ES-I3 (cell line): Measurements from ENCODE around the gene SDF4.
"Not testable (repeated sequence)": the region's sequence is repeated elsewhere in the genome, so short reads cannot be mapped to it uniquely, and the experiment has no call there.

Source experiments
- H3K36me3 ChIP-seq: 2 replicates; pipeline ENCODE4 v1.6.1; 2013; ENCODE audit warnings: mild to moderate bottlenecking, low read length, control low read depth, moderate library complexity; ENCODE audit not compliant: insufficient read depth
- H3K4me1 ChIP-seq: 2 replicates; pipeline ENCODE4 v1.6.1; 2013; ENCODE audit warnings: mild to moderate bottlenecking, control low read depth, low read length; ENCODE audit not compliant: insufficient read depth
- H3K9ac ChIP-seq: 2 replicates; pipeline ENCODE4 v1.6.1; 2013; ENCODE audit warnings: low read depth, mild to moderate bottlenecking, low read length, moderate library complexity
- H3K9me3 ChIP-seq: 2 replicates; pipeline ENCODE4 v1.6.1; 2013; ENCODE audit warnings: mild to moderate bottlenecking, low read length, moderate library complexity; ENCODE audit not compliant: control insufficient read depth, insufficient read depth

Gene SDF4

DNA sequence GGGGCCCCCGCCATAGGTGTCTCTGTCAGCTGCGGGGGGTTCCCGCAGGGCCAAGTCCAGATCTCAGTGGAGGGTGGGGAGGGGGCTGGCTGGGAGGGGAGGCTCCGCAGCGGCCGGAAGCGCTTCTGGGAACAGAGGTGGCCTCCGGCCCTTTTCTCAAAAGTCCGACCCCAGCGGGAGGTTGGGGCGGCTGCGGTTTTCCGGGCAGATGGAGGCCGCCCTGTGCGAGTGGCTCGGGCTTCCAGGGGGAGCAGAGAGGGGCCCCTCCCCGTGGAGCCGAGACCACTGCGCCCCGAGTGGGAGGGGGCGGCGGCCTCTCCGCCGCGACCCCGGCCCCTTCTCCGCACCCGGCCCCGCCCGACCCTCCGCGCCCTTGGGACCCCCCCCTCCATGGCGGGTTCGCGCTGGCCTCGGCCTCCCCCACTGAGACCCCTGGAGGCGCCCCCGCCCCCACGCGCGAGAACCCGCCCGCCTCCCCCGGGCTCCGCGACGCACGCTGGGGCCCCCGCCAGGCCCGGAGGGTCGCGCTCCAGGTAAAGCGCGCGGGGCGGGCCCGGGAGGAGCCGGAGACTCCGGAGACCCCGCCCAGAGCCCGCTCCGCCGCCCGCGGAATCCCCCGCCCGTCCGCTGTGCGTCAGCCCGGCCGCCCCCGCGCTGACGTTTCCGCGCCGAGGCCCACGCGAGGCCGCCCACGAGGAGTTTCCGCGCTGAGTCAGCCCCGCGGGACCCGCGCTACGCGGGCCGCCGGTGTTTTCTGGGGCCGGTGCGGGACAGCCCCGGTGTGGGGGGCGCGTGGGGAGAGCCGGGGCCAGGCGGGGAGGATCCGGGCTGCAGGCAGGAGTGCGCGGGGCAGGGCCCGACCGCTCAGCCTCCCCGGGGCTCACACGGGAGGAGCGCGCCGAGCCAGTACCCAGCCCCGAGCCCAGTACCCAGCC lies 30.7 kb downstream of the SDF4 start:
- no peaks in the 10 kb centered on the region; the same call in 1 of the 2 replicates for H3K4me1 ChIP-seq
- peak overlapping the region; percentile 48 for H3K9ac ChIP-seq
- no peaks in the 10 kb centered on the region for H3K9me3 ChIP-seq
- H3K36me3 ChIP-seq = no peaks in the 10 kb centered on the region

DNA sequence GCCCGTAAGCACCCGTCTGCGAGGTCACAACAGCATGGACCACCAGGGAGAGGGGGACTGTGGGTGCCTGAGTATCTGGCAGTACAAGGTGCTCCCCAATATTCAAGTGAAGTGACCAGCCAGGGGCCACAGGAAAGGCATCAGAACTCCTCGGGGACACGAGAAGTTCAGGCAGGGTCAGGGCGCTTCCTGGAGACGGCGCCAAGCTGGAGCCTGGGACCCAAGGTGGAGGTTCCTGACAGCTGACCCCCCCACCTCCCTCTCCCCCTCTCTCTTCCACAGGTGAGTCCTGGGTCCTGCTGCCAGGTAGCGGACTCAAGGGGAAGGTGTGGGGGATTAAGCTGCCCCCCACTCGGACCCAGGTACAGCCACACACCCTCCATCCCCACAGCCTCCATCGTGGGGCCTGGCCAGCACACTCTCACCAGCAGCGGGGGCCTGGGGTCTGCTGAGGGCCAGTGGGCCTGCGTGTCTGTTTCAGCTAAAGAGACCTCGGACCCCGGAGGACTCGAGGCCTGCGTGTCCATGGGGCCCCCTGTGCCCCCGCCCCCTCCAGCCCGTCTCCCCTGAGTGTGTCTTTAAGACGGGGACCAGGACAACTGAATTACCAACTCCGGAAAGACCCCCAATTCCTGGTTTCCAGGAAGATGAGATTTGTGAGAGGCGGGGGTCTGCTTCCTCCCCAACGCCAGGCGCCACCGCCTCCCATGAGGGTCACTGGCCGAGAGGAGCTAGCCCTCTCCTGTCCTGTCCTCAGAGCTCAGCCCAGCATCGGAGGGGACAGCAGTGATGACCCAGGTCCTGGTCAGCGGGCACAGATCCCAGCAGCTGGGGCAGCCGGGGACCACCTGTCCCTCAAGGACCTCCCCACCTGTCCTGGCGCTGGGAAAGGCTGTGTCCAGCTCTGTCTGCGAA lies 31.6 kb downstream of the SDF4 start:
- Histone ChIP-seq H3K36me3 (no peaks in the 10 kb centered on the region), H3K9me3 (no peaks in the 10 kb centered on the region), H3K9ac (no peak overlapping the region), H3K4me1 (no peaks in the 10 kb centered on the region)

DNA sequence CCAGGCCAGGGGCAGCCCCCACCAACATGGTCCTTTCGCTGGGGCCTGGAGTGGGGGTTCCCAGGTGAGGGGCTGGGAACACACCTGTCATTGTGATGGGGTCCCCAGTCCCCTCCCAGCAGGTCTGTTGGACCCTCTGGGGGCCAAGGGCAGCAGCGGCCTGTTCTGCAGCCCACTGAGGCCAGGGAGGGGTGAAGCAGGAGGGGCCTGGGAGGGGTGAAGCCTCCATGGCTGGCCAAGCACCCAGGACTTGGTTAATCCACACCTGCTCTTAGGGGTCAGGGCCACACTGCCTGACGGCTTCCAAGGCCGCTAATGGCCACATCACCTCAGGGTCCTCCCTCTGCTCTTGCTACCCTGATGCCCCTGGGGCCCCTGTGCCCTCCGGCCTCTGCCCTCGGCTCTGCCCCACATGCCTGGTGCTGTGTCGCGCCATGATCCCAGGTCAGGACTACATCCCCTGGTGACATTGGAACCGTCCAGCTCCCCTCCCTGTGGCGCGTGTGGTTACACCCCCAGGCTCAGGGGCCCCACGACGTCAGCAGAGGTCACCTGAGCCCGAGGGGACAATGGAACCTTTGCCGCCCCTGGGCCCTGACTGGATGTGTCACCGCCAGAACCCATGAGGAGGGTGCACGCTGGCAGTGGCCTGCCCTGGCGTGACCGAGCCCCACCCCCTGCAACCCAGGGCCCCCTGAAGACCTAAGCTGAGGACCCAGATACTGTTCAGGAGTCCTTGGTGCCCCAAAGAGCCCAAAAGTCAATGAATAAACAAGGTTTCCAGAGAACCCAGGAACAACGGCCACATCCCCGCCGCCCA lies 32.5 kb downstream of the SDF4 start:
- H3K4me1 ChIP-seq = no peaks in the 10 kb centered on the region
- no peaks in the 10 kb centered on the region for H3K9me3 ChIP-seq
- no peak overlapping the region for H3K9ac ChIP-seq
- no peaks in the 10 kb centered on the region for H3K36me3 ChIP-seq

DNA sequence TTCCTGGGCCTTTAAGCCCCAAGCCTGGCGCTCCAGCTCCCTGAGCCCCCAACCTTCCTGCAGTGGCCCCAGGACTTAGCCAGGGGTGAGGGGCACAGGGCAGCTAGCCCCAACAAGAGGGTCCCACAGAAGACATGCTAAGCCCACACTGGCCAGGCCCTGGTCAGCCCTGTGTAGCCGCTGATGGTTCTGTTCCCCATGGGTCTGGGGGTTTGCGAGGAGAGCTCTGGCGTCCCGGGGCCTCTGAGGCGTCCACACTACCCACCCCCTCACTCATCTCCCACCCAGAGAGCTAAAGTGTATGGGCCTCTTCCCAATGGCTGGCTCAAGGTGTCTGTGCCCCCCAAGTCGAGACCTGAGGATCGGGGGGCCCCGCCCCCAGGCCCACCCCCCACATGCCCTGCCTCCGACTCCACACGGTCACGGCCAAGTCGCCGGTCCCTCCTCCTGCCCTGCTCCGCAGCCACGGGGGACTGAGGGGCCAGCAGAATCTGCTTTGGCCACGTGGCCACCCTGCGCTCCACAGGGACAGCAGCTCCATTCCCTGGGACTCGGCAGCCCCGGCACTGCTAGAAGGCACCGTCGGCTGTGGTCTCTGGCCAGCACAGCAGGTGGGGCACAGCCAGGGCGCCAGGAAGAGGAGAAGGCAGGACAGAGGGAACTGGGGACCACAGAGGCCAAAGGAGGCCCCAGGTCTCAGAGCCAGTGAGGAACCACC lies 33.2 kb downstream of the SDF4 start:
- Histone ChIP-seq H3K9me3 (no peaks in the 10 kb centered on the region), H3K36me3 (no peaks in the 10 kb centered on the region), H3K4me1 (no peaks in the 10 kb centered on the region), H3K9ac (no peak overlapping the region)

DNA sequence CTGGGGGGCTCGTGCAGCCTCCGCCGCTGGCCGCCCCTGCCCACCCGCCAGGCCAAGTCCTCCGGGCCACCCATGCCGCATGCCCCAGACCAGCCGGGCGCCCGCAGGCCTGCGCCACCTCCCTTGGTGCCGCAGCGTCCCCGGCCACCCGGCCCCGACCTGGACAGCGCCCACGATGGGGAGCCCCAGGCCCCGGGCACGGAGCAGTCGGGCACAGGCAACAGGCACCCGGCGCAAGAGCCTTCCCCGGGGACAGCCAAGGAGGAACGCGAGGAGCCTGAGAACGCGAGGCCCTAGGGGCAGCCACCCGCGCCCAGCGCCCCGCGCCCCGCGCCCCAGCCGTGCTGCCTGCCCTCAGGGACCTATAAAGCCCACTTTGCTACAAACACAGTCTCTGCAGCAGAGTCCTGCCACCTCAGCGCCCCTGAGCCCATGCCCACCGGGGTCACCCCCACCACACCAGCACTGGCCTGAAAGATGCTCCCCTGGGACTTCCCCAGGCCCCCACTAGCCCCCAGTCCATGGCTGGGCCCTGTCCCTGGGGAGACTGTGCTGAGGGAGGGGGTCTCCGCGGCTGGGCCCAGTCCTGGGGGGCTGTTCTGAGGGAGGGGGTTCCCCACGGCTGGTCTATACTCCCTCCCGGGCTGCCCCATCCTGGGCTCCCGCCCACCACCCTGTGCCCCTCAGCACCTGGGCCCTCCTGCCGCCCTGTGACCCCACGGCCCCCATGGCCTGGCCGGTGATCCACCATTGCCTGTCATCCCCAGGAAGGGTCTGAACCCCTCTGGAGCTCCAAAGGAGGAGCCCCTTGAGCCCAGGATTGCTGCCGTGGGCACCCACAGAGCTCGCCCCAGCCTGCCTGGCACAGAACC lies 34.0 kb downstream of the SDF4 start:
- H3K9me3 ChIP-seq = no peaks in the 10 kb centered on the region
- H3K36me3 ChIP-seq = no peaks in the 10 kb centered on the region
- H3K4me1 ChIP-seq = no peaks in the 10 kb centered on the region
- no peak overlapping the region for H3K9ac ChIP-seq

DNA sequence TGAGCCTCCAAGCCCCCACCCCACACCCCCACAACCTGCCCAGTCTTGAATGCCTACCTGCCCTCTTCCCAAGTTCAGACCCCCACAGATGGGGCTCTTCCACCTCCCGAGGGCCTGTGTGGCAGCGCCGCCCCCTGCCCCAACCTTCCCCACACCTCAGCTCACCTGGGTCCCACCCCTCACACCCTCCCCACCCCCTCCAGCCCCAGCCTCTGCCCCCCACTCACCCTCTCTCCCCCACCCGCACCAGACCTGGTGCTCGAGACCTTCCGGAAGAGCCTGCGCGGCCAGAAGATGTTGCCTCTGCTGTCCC lies 34.7 kb downstream of the SDF4 start:
- no peak overlapping the region for H3K9ac ChIP-seq
- H3K9me3 ChIP-seq = no peaks in the 10 kb centered on the region
- H3K36me3 ChIP-seq = no peaks in the 10 kb centered on the region
- no peaks in the 10 kb centered on the region for H3K4me1 ChIP-seq

DNA sequence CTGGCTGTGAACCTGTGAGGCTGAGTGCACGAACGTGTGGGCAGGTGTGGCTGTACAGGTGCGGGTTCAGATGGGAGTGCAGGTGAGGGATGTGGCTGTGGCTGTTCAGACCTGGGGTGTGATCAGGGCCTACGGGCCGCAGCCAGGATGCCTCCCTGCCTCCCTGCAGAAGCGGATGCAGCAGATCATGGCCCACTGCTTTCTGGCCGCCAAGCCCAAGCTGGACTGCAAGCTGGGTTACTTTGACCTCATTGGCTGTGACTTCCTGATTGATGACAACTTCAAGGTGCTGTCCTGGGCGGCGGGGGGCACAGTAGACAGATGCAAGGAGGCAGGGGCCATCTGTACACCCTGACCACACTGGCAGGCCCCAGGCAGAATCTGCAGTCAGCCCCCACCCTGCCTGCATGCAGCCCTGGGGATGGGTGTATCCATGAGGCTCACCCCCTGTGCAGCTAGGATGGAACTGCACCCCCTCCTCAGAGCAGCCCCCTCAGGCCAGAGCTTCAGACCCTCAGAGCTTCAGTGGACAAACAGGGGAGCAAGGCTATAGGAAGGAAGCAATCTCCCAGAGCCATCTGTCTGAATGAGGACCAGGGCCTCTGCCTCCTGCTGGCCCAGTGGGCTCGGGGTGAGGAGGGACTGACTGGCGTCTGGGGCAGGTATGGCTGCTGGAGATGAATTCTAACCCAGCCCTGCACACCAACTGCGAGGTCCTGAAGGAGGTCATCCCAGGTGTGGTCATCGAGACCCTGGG lies 35.2 kb downstream of the SDF4 start:
- Histone ChIP-seq H3K4me1 (no peaks in the 10 kb centered on the region), H3K9me3 (no peaks in the 10 kb centered on the region), H3K9ac (no peak overlapping the region), H3K36me3 (no peaks in the 10 kb centered on the region)

DNA sequence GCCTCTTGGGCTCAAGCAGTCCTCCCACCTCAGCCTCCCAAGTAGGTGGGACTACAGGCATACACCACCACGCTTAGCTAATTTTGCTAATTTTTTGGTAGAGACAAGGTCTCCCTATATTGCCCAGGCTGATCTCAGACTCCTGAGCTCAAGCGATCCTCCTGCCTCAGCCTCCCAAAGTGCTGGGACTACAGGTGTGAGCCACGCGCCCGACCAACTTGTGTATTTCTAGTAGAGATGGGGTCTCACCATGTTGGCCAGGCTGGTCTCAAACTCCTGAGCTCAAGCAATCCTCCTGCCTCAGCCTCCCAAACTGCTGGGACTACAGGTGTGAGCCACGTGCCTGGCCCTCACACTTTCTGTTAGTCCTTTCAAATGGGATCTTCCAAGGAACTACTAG lies 36.1 kb downstream of the SDF4 start:
- not testable (repeated sequence) for H3K4me1 ChIP-seq, H3K36me3 ChIP-seq, H3K9ac ChIP-seq, H3K9me3 ChIP-seq

DNA sequence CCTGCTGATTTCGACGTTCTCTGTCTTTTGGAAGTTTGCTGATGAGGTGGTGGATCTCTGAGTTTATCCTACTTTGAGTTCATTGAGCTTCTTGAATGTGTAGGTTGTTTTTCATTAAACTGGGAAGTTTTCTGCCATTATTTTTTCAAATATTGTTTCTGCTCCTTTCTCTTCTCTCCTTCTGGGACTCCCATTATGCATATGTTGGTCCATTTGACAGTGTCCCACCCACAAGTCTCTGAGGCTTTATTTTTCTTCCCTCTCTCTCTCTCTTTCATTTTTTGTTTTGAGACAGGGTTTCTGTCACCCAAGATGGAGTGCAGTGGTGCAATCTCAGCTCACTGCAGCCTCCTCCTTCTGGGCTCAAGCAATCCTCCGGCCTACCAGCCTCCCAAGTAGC lies 37.1 kb downstream of the SDF4 start:
- H3K4me1 ChIP-seq = no peaks in the 10 kb centered on the region
- peaks cover 3% of the 10 kb centered on the region for H3K9me3 ChIP-seq
- no peaks in the 10 kb centered on the region for H3K36me3 ChIP-seq
- no peak overlapping the region for H3K9ac ChIP-seq

DNA sequence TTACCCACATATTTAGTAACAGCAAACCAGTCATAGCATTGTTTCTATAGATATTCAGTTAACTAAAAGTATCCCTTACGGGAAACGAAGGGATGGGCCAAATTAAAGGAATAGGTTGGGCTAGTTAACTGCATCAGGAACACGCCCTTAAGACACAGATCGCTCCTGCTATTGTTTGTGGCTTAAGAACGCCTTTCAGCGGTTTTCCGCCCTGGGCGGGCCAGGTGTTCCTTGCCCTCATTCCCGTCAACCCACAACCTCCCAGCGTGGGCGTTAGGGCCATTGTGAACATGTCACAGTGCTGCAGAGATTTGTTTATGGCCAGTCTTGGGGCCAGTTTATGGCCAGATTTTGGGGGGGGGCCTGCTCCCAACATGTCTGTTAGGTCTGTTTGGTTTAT lies 40.1 kb downstream of the SDF4 start:
- Histone ChIP-seq H3K4me1 (no peaks in the 10 kb centered on the region), H3K9me3 (peaks cover 3% of the 10 kb centered on the region), H3K36me3 (no peaks in the 10 kb centered on the region), H3K9ac (no peak overlapping the region)

DNA sequence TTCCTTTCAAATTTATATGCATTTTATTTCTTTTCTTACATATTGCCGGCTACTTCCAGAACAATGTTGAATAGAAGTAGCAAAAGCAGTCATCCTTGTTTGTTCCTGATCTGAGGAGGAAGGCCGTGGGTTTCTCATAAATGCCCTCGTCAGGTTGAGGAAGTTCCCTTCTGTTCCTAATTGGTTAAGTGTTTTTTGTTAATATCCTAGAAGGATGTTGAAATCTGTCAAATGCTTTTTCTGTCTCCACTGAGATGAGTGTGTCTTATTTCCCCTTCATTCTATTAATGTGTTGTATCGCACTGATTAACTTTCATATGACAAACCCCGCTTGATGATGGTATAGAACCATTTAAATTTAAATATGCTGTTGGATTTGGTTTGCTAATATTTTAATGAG lies 42.7 kb downstream of the SDF4 start:
- H3K9me3 ChIP-seq = peaks cover 3% of the 10 kb centered on the region
- H3K4me1 ChIP-seq = no peaks in the 10 kb centered on the region
- H3K36me3 ChIP-seq = no peaks in the 10 kb centered on the region
- H3K9ac ChIP-seq = no peak overlapping the region

DNA sequence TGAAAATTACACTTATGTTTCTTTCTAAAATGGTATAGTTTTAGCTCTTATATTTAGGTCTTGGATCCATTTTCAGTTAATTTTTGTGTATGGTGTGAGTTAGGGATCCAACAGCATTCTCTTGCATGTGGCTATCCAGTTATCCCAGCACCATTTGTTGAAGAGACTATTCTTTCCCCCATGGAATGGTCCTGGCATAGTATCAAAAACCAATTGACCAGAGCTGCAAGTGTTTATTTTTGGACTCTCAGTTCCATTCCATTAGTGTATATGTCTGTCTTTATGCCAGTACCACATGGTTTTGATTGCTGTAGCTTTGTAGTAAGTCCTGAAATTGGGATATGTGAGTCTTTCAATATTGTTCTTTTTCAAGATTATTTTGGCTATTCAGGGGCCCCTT lies 43.9 kb downstream of the SDF4 start:
- H3K9ac ChIP-seq = no peak overlapping the region
- no peaks in the 10 kb centered on the region for H3K4me1 ChIP-seq
- H3K9me3 ChIP-seq = peaks cover 3% of the 10 kb centered on the region
- H3K36me3 ChIP-seq = no peaks in the 10 kb centered on the region
